IPS DF 6.9 (cell line): ENCODE data around the gene PHKA2.

Experiments used
- DNase-seq: peaks from one replicate; pipeline ENCODE4 v3.0.0-alpha.2; 2013; ENCODE audit warnings: low read depth, low spot score
- H3K27ac ChIP-seq: one replicate; pipeline ENCODE4 v1.5.1; 2013; ENCODE audit warnings: low read length, control low read depth
- H3K27me3 ChIP-seq: 2 replicates; pipeline ENCODE4 v1.6.1; 2013; ENCODE audit warnings: mild to moderate bottlenecking, low read length; ENCODE audit not compliant: control insufficient read depth, insufficient read depth
- H3K36me3 ChIP-seq: 2 replicates; pipeline ENCODE4 v1.6.1; 2013; ENCODE audit warnings: low read length; ENCODE audit not compliant: control insufficient read depth, insufficient read depth
- H3K4me1 ChIP-seq: 2 replicates; pipeline ENCODE4 v1.6.1; 2013; ENCODE audit warnings: low read length; ENCODE audit not compliant: control insufficient read depth, insufficient read depth
- H3K4me3 ChIP-seq: 2 replicates; pipeline ENCODE4 v1.5.1; 2013; ENCODE audit warnings: mild to moderate bottlenecking, low read length
- H3K9me3 ChIP-seq: 2 replicates; pipeline ENCODE4 v1.6.1; 2013; ENCODE audit warnings: low read length, inconsistent platforms; ENCODE audit not compliant: control insufficient read depth, insufficient read depth
- WGBS: extraction: QIAGEN DNeasy Blood & Tissue Kit; methylation state at CpG from one replicate; pipeline ENCODE4 v1.1.7; 2013; ENCODE audit warnings: mixed read lengths, missing lambda C conversion rate; ENCODE audit not compliant: insufficient read length, insufficient coverage; 5-methylcytosine and 5-hydroxymethylcytosine counted together

Gene PHKA2

DNA sequence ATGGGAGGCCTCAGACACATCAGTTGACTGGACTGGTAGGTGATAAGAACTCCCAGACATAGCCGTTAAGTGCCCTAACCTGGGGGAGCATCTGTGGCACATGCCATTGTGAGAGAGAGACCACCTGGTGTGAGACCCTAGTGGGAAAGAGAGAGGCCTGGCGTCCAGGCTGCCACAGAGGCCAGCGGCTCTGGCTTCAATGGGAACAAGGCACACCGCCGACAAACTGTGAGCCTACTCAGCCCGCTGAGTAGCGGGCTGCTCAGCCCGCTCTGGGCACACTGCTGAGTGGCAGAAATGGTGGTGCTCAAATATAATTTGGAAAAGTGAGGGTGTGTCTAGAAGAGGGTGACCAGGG, 34.0 kb downstream of the PHKA2 start:
- Histone ChIP-seq H3K4me3 (no peak overlapping the region), H3K27me3 (no peaks in the 10 kb centered on the region), H3K27ac (no peak overlapping the region), H3K36me3 (no peaks in the 10 kb centered on the region), H3K4me1 (no peaks in the 10 kb centered on the region), H3K9me3 (no peaks in the 10 kb centered on the region)
- no CpG with 5 or more reads among the region's 8 CpGs for WGBS
- DNase-seq: no peak

DNA sequence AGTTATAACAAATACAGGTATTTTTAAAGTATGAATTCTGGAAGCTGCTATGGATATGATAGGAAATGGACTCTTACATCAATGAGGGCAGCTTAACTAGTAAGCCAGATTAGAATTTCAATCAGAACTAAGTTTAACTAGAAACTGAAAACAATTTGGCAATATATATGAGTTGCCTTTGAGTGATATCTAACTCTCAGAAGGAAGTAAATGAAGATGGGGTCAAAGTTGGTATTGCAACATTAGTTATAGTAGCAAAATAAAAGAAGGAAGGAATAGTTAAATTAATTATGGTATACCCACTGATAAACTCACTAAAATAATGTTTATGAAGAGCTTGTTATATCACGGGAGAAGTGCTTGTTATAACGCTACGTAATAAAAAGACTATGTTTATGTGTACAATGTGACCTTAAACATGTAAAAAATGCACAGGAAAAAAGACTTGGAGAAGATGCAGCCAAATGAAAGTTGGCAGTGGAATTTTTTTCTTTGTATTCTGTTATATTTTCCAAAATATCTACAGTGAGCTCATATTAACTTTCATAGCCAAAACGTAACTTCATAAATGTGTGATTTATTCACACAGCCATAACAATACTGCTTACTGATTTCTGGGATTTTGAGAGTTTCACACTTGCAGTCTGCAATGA, 34.5 kb downstream of the PHKA2 start:
- H3K4me1 ChIP-seq: no peaks in the 10 kb centered on the region
- no peak overlapping the region for H3K4me3 ChIP-seq
- no CpG with 5 or more reads among the region's 4 CpGs for WGBS
- H3K36me3 ChIP-seq: no peaks in the 10 kb centered on the region
- H3K27me3 ChIP-seq: no peaks in the 10 kb centered on the region
- H3K27ac ChIP-seq: no peak overlapping the region
- no peak for DNase-seq
- no peaks in the 10 kb centered on the region for H3K9me3 ChIP-seq

GRCh38 chrX:18946611-18947010, 37.3 kb downstream of the PHKA2 start:
- no peaks in the 10 kb centered on the region for H3K36me3 ChIP-seq
- no CpG with 5 or more reads among the region's 4 CpGs for WGBS
- no peaks in the 10 kb centered on the region for H3K4me1 ChIP-seq
- no peaks in the 10 kb centered on the region for H3K27me3 ChIP-seq
- H3K4me3 ChIP-seq: no peak overlapping the region
- DNase-seq: no peak
- no peaks in the 10 kb centered on the region for H3K9me3 ChIP-seq
- H3K27ac ChIP-seq: no peak overlapping the region

- Histone ChIP-seq H3K27ac (no peak overlapping the region), H3K4me1 (no peaks in the 10 kb centered on the region), H3K4me3 (no peak overlapping the region), H3K27me3 (no peaks in the 10 kb centered on the region), H3K9me3 (no peaks in the 10 kb centered on the region), H3K36me3 (no peaks in the 10 kb centered on the region)
- WGBS: no CpG with 5 or more reads among the region's 6 CpGs
- no peak for DNase-seq
Observed at GRCh38 chrX:18946157-18946556, 37.8 kb downstream of the PHKA2 start.

DNA sequence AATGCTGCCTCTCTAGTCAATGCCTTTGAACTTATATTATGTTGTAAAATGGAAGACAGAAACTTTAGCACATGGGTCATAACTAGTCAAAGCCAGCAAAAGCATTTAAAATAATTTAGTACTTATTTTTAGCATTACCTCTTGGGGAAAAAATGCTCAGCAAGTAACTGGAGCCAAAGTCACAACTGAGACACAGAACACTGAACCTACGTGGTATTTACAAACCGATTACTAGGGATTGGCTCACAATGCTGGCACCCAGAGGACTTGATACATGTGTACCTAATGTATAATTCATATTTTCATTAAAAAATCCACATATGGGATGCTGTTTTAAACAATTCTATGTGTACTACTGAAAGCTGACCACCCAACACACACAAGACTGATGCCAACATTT, 38.4 kb downstream of the PHKA2 start:
- Histone ChIP-seq H3K27me3 (no peaks in the 10 kb centered on the region), H3K4me3 (no peak overlapping the region), H3K4me1 (no peaks in the 10 kb centered on the region), H3K36me3 (no peaks in the 10 kb centered on the region), H3K9me3 (no peaks in the 10 kb centered on the region), H3K27ac (no peak overlapping the region)
- WGBS: no CpG with 5 or more reads among the region's 2 CpGs
- DNase-seq: no peak

GRCh38 chrX:18944482-18944881, 39.4 kb downstream of the PHKA2 start:
- Histone ChIP-seq H3K27me3 (no peaks in the 10 kb centered on the region), H3K36me3 (no peaks in the 10 kb centered on the region), H3K4me3 (no peak overlapping the region), H3K4me1 (no peaks in the 10 kb centered on the region), H3K9me3 (no peaks in the 10 kb centered on the region), H3K27ac (no peak overlapping the region)
- no CpG with 5 or more reads among the region's 4 CpGs for WGBS
- DNase-seq: no peak

- Histone ChIP-seq H3K36me3 (no peaks in the 10 kb centered on the region), H3K9me3 (no peaks in the 10 kb centered on the region), H3K27me3 (no peaks in the 10 kb centered on the region), H3K4me3 (no peak overlapping the region), H3K27ac (no peak overlapping the region), H3K4me1 (no peaks in the 10 kb centered on the region; the same call in 1 of the 2 replicates)
- DNase-seq: no peak
- no CpG with 5 or more reads among the region's 2 CpGs for WGBS
Observed at GRCh38 chrX:18941896-18942295, 42.0 kb downstream of the PHKA2 start.

DNA sequence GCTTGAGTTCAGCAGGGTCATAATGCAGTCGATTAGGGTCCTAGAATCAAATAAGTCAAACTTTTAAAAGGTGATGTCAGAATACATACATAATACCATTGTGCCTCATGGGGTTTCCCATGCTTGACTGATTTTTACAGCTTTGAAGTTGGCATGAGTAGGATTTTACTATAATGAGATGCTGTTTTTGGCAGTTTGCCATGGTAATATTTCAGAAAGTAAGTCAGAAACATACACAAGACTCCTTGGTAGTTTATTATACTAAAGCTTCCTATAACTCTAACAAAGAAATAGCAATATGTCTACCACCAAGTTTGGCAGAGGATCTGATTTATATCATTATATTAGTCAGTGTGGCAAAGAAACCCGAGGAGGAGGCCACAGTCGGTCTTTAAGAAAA, 45.2 kb downstream of the PHKA2 start:
- Histone ChIP-seq H3K27ac (no peak overlapping the region), H3K9me3 (no peaks in the 10 kb centered on the region), H3K27me3 (no peaks in the 10 kb centered on the region), H3K4me3 (no peak overlapping the region), H3K4me1 (no peaks in the 10 kb centered on the region; the same call in 1 of the 2 replicates), H3K36me3 (no peaks in the 10 kb centered on the region)
- DNase-seq: no peak
- no CpG with 5 or more reads among the region's 3 CpGs for WGBS

GRCh38 chrX:18937173-18937572, 46.7 kb downstream of the PHKA2 start:
- H3K27me3 ChIP-seq: no peaks in the 10 kb centered on the region
- H3K27ac ChIP-seq: no peak overlapping the region
- no peaks in the 10 kb centered on the region; the same call in 1 of the 2 replicates for H3K4me1 ChIP-seq
- no peak for DNase-seq
- no peak overlapping the region for H3K4me3 ChIP-seq
- no peaks in the 10 kb centered on the region for H3K9me3 ChIP-seq
- no peaks in the 10 kb centered on the region for H3K36me3 ChIP-seq
- WGBS: no CpG with 5 or more reads among the region's 5 CpGs

GRCh38 chrX:18935893-18936292, 48.0 kb downstream of the PHKA2 start:
- Histone ChIP-seq H3K27me3 (no peaks in the 10 kb centered on the region), H3K4me1 (no peaks in the 10 kb centered on the region; the same call in 1 of the 2 replicates), H3K27ac (no peak overlapping the region), H3K36me3 (no peaks in the 10 kb centered on the region), H3K4me3 (no peak overlapping the region), H3K9me3 (no peaks in the 10 kb centered on the region)
- WGBS: no CpG with 5 or more reads among the region's 10 CpGs
- no peak for DNase-seq

GRCh38 chrX:18934708-18935107, 49.2 kb downstream of the PHKA2 start:
- no CpG with 5 or more reads among the region's 3 CpGs for WGBS
- no peaks in the 10 kb centered on the region for H3K36me3 ChIP-seq

More at GRCh38 chrX:18934708-18935107, 49.2 kb downstream of the PHKA2 start:
- no peak overlapping the region for H3K4me3 ChIP-seq
- no peaks in the 10 kb centered on the region; the same call in 1 of the 2 replicates for H3K4me1 ChIP-seq
- no peak for DNase-seq
- no peaks in the 10 kb centered on the region for H3K27me3 ChIP-seq
- no peaks in the 10 kb centered on the region for H3K9me3 ChIP-seq
- no peak overlapping the region for H3K27ac ChIP-seq
